Epidermal melanocyte (primary cell): ENCODE data around the gene EIF2A.
"Not testable (repeated sequence)": the region's sequence is repeated elsewhere in the genome, so short reads cannot be mapped to it uniquely, and the experiment has no call there.

Source experiments
- DNase-seq: peaks from one replicate; pipeline ENCODE4 v3.0.0; 2011; ENCODE audit warnings: low spot score; ENCODE audit not compliant: insufficient read length

Gene EIF2A

DNA sequence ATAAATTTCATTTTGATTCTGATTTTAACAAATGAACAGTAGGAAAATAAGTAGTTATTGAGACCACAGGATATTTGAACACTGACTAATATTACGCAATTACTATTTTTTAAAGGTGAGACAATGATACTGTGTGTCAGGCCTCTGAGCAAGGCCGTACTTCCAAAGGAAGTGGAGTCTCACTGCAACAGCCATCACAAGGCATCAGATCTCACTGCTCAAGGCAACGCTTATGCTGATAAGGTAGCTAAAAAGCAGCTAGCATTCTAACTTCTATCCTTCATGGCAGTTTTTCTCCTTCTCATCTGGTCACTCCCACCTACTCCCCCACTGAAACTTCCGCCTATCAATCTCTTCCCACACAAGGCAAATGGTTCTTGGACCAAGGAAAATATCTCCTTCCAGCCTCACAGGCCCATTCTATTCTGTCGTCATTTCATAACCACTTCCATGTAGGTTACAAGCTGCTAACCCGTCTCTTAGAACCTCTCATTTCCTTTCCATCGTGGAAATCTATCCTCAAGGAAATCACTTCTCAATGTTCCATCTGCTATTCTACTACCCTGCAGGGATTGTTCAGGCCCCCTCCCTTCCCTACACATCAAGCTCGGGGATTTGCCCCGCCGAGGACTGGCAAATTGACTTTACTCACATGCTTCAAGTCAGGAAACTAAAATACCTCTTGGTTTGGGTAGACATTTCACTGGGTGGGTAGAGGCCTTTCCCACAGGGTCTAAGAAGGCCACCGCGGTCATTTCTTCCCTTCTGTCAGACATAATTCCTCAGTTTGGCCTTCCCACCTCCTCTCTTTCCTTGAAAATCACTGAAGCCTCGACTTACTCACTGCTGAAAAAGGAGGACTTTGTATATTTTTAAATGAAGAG is 54.3 kb downstream of the EIF2A start:
- DNase-seq, result not testable (repeated sequence)

DNA sequence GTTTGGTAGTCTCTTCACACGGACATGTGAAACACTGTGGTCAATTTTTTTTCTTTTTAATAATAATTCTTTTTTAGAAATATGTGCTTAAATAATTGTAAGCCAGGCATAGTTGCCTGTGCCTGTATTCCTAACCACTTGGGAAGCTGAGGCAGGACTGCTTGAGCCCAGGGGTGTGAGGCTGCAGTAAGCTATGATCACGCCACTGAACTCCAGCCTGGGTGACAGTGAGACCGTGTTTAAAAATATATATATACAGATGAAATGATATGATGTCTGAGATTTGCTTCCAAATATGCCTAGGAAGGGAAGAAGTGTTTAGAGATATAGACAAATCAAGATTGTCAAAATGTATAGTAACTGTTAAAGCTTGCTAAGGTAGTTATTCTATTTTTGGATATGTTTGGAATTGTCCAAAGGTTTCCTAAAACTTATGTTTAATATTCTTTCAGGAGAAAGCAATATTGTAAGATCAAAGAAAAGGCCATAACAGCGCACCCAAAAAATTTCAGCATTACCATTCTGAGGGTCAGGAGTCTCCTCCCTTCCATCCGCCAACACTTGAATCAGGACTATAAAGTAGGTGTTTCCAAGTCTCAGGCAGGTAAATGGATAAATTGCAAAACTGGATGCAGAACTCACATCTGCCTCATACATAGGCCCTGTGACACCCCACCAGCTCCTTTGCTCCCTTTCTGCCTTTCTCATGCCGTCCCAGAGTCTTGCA is 56.0 kb downstream of the EIF2A start:
- no peak for DNase-seq

DNA sequence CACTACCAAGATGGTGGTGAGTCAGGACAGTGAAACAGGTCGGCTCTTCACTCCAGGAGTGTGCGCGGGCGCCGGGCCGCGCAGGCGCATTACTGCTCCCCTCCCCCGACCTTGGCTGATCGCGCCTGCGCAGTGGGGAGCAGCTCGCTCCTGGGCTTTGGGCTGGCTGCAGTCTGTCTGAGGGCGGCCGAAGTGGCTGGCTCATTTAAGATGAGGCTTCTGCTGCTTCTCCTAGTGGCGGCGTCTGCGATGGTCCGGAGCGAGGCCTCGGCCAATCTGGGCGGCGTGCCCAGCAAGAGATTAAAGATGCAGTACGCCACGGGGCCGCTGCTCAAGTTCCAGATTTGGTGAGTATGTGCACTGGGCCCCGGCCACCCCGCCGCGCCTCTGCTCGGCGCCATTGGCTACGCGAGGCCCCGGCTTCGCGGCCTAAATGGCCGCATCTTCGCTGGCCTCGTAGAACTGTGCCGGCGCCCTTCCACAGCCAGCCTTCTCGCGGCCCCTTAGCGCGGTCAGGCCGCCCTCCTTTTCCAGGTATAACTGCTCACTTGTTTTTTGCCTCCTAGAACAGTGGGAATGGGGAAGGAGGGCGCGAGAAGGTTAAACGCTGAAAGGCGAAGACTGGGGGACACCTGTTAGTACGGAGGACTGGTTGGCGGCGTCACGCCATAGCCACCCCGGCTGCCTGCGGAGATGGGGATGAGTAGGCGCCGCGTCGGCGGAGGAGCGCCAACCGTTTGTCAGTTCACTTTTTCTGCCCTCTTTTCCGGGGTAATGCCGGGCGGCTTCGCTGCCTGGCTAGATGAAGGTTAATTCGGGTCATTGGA is 56.8 kb downstream of the EIF2A start, which contains the start of gene SELENOT:
TSS of gene SELENOT (plus strand) at position 169 of the 827 bp plus-strand sequence. CDS start at position 211, 42 bp downstream.
- DNase-seq, result peak; percentile 97

DNA sequence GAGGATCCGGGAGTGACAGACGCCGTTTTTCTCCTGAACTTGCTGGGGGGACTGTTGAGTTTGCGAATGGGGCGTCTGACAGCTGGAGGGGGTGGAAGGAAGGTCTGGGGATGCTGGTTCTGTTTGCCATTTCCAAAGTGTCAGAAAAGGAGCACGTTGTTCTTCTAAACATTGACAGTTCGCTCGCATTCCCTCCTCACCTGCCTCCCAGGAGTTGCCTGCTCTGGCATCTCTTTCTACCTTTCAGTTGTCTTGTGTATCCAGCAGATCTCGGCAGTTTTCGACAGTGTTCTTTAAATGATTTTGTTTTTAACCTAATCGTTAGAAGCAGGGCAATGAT is 57.4 kb downstream of the EIF2A start:
- DNase-seq, result no peak

DNA sequence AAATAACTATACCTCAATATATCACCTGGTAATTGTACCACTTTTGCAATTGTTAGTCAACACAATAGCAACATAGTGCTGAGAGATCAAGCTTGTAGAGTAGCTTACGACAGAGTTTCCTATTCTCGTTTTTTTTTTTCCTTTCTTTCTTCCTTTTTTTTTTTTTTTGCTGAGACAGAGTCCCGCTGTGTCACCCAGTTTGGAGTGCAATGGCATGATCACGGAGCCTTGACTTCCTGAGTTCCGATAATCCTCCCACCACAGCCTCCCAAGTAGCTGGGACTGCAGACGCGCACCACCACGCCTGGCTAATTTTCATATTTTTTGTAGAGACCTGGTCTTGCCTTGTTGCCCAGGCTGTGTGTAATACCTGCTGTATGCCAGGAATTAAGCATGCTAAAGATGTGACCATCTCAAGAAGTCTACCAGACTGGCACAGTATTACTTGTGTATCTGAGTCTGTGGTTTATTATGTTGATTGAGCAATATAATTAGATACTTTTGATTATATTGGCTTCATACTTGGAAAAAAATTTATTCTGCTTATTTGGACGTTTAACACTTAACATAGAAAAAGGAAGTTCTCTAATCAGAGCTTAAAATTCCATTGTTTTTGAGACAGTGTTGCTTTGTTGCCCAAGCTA is 59.5 kb downstream of the EIF2A start:
- no peak for DNase-seq

DNA sequence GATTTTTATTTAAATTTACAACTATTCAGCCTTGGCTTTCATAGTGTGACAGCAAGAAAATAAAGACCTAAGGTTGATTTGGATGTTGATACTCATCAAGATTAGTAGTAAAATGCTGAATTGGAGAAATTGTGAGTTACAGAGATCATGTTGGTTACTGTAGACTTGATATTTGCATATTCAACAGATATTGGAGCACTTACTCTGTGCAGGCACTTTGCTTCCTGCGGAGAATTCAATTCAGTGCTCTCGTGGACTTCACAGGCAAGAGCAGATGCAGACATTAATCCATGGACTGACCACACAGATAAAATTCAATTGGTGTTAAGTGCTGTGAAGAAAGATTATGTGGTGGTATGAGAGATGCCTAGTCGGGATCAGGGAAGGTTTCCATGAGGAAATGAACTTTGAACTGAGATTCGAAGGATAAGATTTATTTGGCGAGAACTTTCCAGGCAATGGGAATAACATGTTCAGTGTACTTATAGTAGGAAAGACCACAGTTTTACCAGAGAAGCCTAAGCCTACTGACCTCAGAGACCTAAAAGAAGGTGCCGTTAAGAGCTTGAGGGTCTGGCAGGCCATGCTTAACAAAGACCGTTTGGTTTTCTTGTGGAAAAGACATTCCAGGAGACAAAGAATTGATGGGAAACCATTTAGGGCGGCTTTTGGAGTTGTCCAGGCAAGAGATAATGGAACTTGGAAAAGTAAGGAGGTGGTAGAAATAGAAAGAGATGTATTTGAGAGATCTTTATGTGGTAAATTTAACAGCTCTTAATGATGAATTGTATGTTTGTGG is 60.9 kb downstream of the EIF2A start:
- no peak for DNase-seq

DNA sequence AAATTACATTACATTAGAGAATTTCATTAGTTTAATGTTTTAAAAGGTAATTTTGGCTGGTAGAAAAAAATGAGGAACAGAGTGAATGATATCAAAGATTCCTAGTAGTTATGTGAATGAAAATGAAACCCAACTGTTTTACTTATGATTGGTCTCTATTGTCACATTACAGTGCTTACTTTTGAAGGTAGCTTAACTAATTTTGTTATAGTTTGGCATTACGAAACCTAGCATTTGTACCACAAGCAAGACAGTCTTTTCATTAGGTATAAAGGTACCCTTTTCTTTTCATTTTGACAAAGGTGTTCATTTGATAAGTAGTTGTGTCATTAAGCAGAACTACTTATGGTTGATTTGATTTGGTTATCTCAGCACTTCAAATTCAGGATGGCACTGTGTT is 63.4 kb downstream of the EIF2A start:
- no peak for DNase-seq

DNA sequence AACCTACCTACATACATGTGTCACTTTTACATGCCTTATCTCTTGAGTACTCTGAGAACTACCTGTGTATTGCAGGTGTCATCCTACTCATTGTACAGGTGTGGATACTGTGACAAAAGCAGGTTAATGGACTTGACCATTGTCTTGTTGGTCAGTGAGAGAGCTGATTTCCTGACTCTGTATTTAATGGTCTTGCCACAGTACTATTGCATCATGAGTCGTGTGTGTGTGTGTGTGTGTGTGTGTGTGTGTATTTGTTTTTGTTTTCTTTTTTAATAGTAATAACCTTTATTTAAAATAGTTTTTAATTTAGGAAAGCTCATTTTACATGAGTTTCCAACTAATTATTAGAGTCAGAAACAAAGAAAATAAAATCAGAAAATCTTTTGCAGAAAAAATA is 64.2 kb downstream of the EIF2A start:
- no peak for DNase-seq

DNA sequence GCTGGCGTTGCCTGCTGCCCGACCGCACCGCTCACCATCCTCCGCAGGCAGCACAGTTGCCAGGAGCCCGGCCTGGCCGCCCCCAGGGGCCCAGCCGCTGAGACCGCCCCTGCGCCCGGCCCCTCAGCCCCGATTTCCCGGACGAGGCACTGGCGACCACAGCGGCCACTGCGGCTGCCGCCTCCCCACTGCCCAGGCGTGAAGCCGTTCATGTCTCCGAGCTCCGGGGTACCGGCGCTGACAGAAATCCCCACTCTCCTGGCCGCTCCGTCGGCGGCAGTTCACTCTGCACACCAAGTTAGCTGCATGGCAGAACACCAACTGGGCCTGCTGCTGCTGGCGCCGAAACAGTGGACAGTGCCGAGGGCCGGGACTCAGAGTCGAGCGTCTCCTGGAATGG is 65.1 kb downstream of the EIF2A start:
- DNase-seq, result no peak

DNA sequence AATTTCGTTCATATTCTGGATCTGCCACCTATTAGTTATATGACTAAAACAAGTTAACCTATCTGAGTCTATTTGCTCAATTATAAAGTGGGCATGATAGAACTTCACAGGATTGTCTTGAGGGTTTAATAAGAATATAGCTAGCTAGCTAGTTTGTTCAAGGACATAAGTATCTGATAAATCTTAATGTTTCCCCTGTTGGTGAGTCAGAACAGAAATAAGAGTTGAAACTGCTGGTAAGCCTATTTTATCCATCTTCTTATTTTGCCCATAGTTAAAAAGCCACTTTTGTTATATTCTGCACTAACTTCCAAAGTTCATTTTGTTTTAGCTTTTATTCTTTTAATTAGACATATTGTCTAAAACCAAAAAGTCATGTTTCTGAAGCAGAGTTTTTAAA is 65.9 kb downstream of the EIF2A start:
- no peak for DNase-seq

DNA sequence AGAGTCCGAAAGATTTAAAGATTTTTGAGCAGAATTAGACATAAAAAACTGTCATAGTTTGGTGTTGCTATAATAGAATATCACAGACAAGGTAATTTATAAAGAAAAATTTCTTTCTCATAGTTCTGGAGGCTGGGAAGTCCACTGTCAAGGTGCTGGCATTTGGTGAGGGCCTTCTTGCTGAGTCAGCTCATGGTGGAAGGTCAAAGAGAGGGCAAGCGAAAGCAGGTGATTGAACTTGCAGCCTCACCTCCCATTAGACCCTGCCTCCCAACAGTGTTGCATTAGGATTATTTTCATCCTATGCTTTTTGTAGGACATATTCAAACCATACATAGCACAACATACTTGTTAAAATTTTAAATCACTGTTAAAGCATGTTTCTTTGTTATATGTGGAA is 66.4 kb downstream of the EIF2A start:
- DNase-seq, result no peak

DNA sequence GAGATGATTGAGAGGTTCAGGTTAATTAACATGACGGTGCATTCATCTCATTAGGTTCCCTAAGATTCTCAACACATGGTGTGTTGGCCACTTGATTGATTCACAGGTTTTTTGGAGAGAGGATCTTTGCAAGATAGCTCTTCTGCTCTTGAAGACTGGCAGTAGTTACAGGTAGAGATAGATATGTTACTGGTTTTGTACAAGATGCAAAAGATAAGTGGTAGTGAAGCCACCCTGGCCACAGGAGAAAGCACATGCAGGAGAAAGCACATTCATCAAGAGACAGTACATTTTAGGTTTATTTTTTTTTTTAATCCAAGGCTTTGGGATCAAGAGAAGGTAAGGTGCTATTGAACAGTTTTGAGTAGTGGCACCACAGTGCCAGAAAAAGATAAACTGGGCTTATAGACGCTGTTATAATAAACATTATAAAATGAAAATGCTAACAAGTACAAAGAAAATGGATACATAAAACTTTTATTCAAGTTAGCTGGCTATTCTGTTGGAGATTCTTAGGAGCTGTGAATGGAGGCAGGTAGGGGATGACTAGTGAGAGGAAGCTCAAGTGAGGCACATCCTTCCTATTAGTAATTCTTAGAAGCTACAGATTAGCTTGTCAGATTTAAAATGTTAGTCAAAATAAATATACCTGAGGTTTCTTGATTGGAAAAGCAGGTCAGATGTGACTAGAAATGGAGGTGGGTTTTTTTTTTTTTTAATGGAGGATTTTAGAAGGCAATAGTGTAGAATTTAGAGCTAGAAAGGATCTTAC is 67.3 kb downstream of the EIF2A start:
- no peak for DNase-seq

DNA sequence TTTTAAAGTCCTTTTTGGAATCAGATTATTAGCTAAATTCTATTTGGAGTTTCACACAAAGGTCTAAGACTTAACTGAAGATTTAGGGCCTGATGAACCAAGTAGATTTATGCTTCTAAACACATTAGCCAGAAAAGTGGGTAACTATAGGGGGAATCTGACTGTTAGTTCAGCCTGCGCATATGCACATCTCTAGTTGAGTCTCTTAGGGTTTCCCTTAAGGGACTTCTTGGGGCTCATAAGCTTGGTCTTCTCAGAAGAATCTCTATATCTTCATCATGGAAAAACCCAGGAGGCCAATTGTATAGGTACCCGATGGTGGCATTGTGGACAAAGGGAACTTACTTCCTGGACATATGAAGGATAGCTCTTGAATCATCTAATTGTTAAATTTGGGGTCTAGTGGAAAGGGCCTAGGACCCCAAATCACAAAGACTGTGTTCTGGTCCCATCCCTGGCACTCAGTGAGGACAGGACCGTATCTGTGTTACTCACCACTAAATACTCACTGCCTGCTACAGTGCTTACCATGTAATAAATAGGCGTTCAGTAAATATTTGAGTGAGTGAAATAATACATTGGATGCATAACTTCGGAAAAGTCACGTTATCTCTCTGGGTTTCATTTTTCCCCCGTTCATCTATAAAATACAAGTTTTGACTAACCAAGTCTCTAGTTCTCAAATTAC is 73.6 kb downstream of the EIF2A start:
- DNase-seq, result no peak

DNA sequence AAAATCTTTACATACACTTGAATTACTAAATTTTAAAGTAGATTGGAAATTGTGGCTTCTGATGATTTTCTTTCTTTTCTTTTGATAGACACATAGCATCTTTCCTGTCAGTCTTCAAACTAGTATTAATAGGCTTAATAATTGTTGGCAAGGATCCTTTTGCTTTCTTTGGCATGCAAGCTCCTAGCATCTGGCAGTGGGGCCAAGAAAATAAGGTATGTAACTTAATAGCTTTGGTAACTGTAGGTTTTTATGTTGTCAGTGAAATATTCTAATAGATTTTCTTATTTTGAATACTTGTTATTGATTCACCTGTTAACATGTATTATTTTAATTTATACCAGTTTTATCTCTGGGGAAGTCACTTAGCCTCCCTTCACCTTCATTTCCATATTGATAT is 76.4 kb downstream of the EIF2A start:
- not testable (repeated sequence) for DNase-seq

DNA sequence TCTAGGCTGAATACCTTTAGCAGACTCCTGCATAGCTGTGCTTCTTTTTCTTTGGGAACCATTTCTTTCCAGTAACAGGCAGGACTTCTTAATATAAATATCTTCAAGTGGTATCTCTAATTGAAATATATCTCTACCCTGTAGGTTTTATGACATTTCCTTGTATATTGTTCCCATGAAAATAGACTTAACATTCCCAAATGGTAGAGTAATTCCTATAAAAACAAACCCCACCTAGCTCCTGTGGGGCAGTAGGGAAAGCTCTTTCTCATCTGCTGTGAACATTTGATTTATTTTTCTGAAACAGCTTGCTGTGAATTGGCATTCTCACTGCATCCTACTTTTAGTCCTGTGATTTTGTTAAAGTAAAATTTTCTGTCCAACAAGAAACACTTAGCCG is 77.4 kb downstream of the EIF2A start:
- DNase-seq, result no peak

DNA sequence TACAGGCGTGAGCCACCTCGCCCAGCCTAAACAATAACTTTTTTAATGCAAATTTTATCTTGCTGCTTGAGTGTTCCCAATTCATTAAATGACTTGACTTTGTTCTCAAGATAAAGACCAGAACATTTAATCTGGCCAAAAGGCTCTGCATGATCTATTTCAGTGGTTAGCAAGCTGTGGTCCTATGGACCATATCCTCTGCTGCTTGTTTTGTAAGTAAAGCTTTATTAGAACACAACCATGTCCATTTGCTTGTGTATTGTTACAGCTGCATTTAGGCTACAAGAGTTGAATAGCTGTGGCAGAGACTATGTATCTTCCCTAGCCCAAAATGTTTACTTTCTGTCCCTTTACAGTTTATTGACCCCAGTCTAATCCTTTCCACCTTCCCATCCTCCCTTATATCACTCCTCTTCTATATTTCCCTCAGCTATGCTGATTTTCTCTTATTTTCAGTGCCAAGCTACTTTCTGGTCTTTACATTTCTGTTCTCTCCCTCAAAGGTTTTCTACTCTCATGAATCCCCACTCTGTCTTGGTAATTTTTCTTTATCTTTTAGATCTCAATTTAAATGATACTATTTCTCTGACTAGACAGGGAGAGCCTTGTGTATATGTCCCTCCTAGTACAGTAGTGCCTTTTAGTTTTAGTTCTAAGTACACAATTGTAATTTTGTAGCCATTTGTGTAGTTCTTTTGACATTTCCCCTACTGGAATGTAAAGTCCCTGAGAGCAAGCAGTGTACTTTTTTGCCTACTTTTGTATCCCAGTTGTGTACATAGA is 79.8 kb downstream of the EIF2A start:
- DNase-seq, result no peak

DNA sequence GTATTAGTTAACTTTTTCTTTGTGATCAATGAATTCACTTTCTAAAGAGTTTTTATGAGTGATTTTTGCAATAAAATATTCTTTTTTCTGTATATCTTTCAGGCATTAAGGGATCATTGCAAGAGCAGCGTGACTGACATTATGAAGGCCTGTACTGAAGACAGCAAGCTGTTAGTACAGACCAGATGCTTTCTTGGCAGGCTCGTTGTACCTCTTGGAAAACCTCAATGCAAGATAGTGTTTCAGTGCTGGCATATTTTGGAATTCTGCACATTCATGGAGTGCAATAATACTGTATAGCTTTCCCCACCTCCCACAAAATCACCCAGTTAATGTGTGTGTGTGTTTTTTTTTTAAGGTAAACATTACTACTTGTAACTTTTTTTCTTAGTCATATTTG is 81.0 kb downstream of the EIF2A start:
- DNase-seq, result no peak

DNA sequence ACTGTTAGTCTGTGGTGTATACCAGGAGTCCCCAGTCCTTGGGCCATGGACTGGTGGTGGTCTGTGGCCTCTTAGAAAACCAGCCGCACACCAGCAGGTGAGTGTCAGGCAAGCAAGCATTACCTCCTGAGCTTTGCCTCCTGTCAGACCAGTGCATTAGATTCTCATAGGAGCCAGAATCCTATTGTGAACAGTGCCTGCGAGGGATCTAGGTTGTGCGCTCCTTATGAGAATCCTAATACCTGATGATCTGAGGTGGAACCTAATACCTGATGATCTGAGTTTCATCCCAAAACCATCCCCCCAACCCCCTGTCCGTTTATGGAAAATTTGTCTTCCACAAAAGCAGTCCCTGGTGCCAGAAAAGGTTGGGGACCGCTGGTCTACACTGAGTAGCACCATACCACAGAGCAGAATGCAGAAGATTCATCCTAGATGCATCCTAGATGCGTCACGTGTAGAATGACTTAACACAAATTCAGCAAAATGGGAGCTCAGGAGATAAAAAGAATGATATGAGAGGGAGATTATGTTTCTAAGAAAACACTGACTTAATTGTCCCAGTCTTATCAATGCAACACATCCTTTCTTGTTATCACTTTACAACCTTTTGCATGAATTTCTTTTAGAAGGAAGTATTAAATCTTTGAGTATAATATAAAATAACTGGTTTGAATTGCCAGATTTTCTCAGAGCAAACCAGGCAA is 85.1 kb downstream of the EIF2A start:
- no peak for DNase-seq
